Caco-2 (cell line): ENCODE measurements around the gene HFM1. TPM values are rescaled to one million over a fixed set of nuclear protein-coding genes. Genes with fewer than 3 reads are reported as not detected.
A peak's percentile ranks its signal among the peaks of the same experiment; 100 is the strongest.
"Not testable (repeated sequence)": the region's sequence is repeated elsewhere in the genome, so short reads cannot be mapped to it uniquely, and the experiment has no call there.

ENCODE experiments used
- BruUV-seq: library from RNA; stranded (reverse); fragments of 400-500 nt; replicated peaks from 2 replicates; lab custom pipeline; 2021; lab: Mats Ljungman, UMichigan
- CTCF ChIA-PET: fragments of 300-600 bp; sonication (Branson Sonifier 250); formaldehyde crosslinking; loops from one replicate; lab custom pipeline; 2022; ENCODE audit warnings: antibody characterized with exemption; lab: Charles Lee
- POLR2A ChIA-PET: fragments of 300-600 bp; sonication (Branson Sonifier 250); formaldehyde crosslinking; loops from one replicate; lab custom pipeline; 2022; ENCODE audit warnings: antibody characterized with exemption; lab: Charles Lee
- DNase-seq, 2 experiments: peaks; one replicate each; pipeline versions ENCODE4 v3.0.0 to v3.0.0-alpha.2; 2020 to 2022
- H3K27me3 ChIP-seq: replicated peaks from 2 replicates; pipeline ENCODE4 v1.6.0; 2011; ENCODE audit warnings: low read length; ENCODE audit not compliant: control insufficient read depth, insufficient read depth
- H3K36me3 ChIP-seq: 2 replicates; pipeline ENCODE4 v1.5.1; 2011; ENCODE audit warnings: low read length; ENCODE audit not compliant: control insufficient read depth, insufficient read depth
- H3K4me1 ChIP-seq: fragments of 250-450 bp; sonication (Bioruptor Pico); 2 replicates; pipeline ENCODE4 v1.5.1; 2020; ENCODE audit warnings: mild to moderate bottlenecking
- H3K4me3 ChIP-seq: 2 replicates; pipeline ENCODE4 v1.5.1; 2011; ENCODE audit warnings: low read depth, mild to moderate bottlenecking, control low read depth, low read length
- H3K9me3 ChIP-seq: fragments of 250-450 bp; sonication (Bioruptor Pico); 2 replicates; pipeline ENCODE4 v1.5.1; 2020; ENCODE audit warnings: mild to moderate bottlenecking, moderate library complexity
- H3K27ac Mint-ChIP-seq: one replicate; pipeline ENCODE4 v1.8.0; 2022; ENCODE audit warnings: mixed read lengths; ENCODE audit not compliant: unreplicated experiment
- H3K27me3 Mint-ChIP-seq: one replicate; pipeline ENCODE4 v1.8.0; 2022; ENCODE audit warnings: mixed read lengths; ENCODE audit not compliant: insufficient read depth, unreplicated experiment
- H3K36me3 Mint-ChIP-seq: one replicate; pipeline ENCODE4 v1.8.0; 2022; ENCODE audit warnings: mild to moderate bottlenecking, mixed read lengths; ENCODE audit not compliant: insufficient read depth, unreplicated experiment
- H3K4me1 Mint-ChIP-seq: one replicate; pipeline ENCODE4 v1.8.0; 2022; ENCODE audit warnings: low read depth, mixed read lengths; ENCODE audit not compliant: unreplicated experiment
- H3K4me3 Mint-ChIP-seq: one replicate; pipeline ENCODE4 v1.8.0; 2022; ENCODE audit warnings: mild to moderate bottlenecking, moderate library complexity, mixed read lengths; ENCODE audit not compliant: unreplicated experiment
- H3K9me3 Mint-ChIP-seq: one replicate; pipeline ENCODE4 v1.8.0; 2022; ENCODE audit warnings: mixed read lengths; ENCODE audit not compliant: unreplicated experiment
- intact Hi-C: fragments of 100-400 bp; cut with micrococcal nuclease; formaldehyde crosslinking; loops from one replicate; pipeline ENCODE4 v1.10.0; 2022; ENCODE audit not compliant: unreplicated experiment
- total RNA-seq: library from RNA; stranded (reverse); gene quantifications from 2 replicates; pipeline ENCODE4 v1.2.3, GENCODE V29; 2022
- TF ChIP-seq, protein P1 (sequence below), 2 experiments: fragments of 200-600 bp in 1 of 2; IDR thresholded peaks; 1 replicate in 1 of 2; 2 replicates in 1 of 2; pipeline versions ENCODE4 v1.5.1 to v1.8.0; 2011 to 2022; ENCODE audit warnings: antibody characterized with exemption in 1 of 2, control low read depth in 1 of 2, inconsistent platforms in 1 of 2, low read depth in 1 of 2, low read length in 1 of 2, mild to moderate bottlenecking in 1 of 2, moderate library complexity in 1 of 2; ENCODE audit not compliant: insufficient read depth in 1 of 2, severe bottlenecking in 1 of 2, unreplicated experiment in 1 of 2

Gene HFM1
- total RNA-seq, 1 experiment from 2014 or later: 0.48 TPM

- POLR2A ChIA-PET: no interaction called here
- Mint-ChIP-seq H3K27me3 (peaks cover 2% of the 10 kb centered on the region), H3K27ac (no peak overlapping the region), H3K4me1 (no peaks in the 10 kb centered on the region), H3K4me3 (no peak overlapping the region), H3K9me3 (no peaks in the 10 kb centered on the region), H3K36me3 (no peaks in the 10 kb centered on the region)
- Histone ChIP-seq H3K4me3 (no peak overlapping the region), H3K4me1 (no peaks in the 10 kb centered on the region), H3K27me3 (no peaks in the 10 kb centered on the region), H3K36me3 (no peaks in the 10 kb centered on the region), H3K9me3 (no peaks in the 10 kb centered on the region)
- DNase-seq: no peak
- no TSS peak for BruUV-seq
- CTCF ChIA-PET: no interaction called here
- intact Hi-C loops: no loop called here
- TF ChIP-seq, protein P1, sequence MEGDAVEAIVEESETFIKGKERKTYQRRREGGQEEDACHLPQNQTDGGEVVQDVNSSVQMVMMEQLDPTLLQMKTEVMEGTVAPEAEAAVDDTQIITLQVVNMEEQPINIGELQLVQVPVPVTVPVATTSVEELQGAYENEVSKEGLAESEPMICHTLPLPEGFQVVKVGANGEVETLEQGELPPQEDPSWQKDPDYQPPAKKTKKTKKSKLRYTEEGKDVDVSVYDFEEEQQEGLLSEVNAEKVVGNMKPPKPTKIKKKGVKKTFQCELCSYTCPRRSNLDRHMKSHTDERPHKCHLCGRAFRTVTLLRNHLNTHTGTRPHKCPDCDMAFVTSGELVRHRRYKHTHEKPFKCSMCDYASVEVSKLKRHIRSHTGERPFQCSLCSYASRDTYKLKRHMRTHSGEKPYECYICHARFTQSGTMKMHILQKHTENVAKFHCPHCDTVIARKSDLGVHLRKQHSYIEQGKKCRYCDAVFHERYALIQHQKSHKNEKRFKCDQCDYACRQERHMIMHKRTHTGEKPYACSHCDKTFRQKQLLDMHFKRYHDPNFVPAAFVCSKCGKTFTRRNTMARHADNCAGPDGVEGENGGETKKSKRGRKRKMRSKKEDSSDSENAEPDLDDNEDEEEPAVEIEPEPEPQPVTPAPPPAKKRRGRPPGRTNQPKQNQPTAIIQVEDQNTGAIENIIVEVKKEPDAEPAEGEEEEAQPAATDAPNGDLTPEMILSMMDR (IDR thresholded peaks at IDR 0.05; ENCODE audit: insufficient read depth in 1 of 2, low read depth in 1 of 2, low read length in 1 of 2, severe bottlenecking in 1 of 2, unreplicated experiment in 1 of 2): no peak
These were observed 22.8 kb downstream of the HFM1 start for GRCh38 chr1:91381844-91382243.

- no TSS peak for BruUV-seq
- no peaks in the 10 kb centered on the region for H3K36me3 Mint-ChIP-seq
- TF ChIP-seq, protein P1 (IDR thresholded peaks at IDR 0.05; ENCODE audit: insufficient read depth in 1 of 2, low read depth in 1 of 2, low read length in 1 of 2, severe bottlenecking in 1 of 2, unreplicated experiment in 1 of 2): no peak
- no peaks in the 10 kb centered on the region for H3K9me3 ChIP-seq
- no peaks in the 10 kb centered on the region for H3K27me3 ChIP-seq
- no peaks in the 10 kb centered on the region for H3K36me3 ChIP-seq
- CTCF ChIA-PET: no interaction called here
- H3K4me3 Mint-ChIP-seq: no peak overlapping the region
- no peak overlapping the region for H3K27ac Mint-ChIP-seq
- no peaks in the 10 kb centered on the region for H3K4me1 ChIP-seq
- H3K9me3 Mint-ChIP-seq: no peaks in the 10 kb centered on the region
- H3K27me3 Mint-ChIP-seq: peaks cover 3% of the 10 kb centered on the region
- no peak overlapping the region for H3K4me3 ChIP-seq
- DNase-seq: no peak
- H3K4me1 Mint-ChIP-seq: no peaks in the 10 kb centered on the region
- POLR2A ChIA-PET: no interaction called here
- intact Hi-C loops: no loop called here
These were observed 30.6 kb downstream of the HFM1 start for GRCh38 chr1:91374086-91374485.

DNA sequence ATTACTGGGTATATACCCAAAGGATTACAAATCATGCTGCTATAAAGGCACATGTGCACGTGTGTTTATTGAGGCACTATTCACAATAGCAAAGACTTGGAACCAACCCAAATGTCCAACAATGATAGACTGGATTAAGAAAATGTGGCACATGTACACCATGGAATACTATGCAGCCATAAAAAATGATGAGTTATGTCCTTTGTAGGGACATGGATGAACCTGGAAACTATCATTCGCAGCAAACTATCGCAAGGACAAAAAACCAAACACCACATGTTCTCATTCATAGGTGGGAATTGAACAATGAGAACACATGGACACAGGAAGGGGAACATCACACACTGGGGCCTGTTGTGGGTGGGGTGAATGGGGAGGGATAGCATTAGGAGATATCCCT, 32.4 kb downstream of the HFM1 start:
- BruUV-seq, intact Hi-C loops, H3K9me3 Mint-ChIP-seq, H3K36me3 Mint-ChIP-seq, DNase-seq, POLR2A ChIA-PET, H3K27ac Mint-ChIP-seq, H3K4me1 ChIP-seq, H3K4me3 Mint-ChIP-seq, H3K27me3 Mint-ChIP-seq, H3K4me3 ChIP-seq, H3K27me3 ChIP-seq, H3K9me3 ChIP-seq, H3K36me3 ChIP-seq, H3K4me1 Mint-ChIP-seq, CTCF ChIA-PET: not testable (repeated sequence)

DNA sequence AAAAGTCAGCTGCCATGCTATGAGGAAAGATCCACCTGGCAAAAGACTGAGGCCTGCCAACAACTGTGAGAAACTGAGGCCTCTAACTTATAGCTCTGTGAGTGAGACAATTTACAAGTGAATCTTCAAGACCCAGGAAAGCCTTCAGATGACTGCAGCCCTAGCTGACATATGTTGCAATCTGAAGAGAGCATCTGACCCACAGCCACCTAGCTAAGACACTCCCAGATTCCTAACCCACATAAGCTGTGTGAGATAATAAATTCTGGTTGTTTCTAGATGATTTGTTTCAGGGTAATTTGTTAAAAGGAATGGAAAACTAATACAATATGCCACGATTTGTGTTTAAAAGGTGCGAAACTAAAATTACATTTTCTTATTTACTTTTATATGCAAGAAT, 55.1 kb downstream of the HFM1 start:
- H3K4me3 Mint-ChIP-seq: no peak overlapping the region
- POLR2A ChIA-PET: no interaction called here
- intact Hi-C loops: no loop called here
- Histone ChIP-seq H3K9me3 (no peaks in the 10 kb centered on the region), H3K27me3 (no peaks in the 10 kb centered on the region), H3K4me3 (no peak overlapping the region), H3K4me1 (no peaks in the 10 kb centered on the region), H3K36me3 (no peaks in the 10 kb centered on the region)
- BruUV-seq: no TSS peak
- H3K36me3 Mint-ChIP-seq: no peaks in the 10 kb centered on the region
- TF ChIP-seq, protein P1 (IDR thresholded peaks at IDR 0.05; ENCODE audit: insufficient read depth in 1 of 2, low read depth in 1 of 2, low read length in 1 of 2, severe bottlenecking in 1 of 2, unreplicated experiment in 1 of 2): no peak
- no peaks in the 10 kb centered on the region for H3K27me3 Mint-ChIP-seq
- no peak overlapping the region for H3K27ac Mint-ChIP-seq
- CTCF ChIA-PET: no interaction called here
- H3K4me1 Mint-ChIP-seq: no peaks in the 10 kb centered on the region
- DNase-seq: peak in 1 of 2 experiments; percentile 0
- H3K9me3 Mint-ChIP-seq: peaks cover 5% of the 10 kb centered on the region
